ENCODE measurements around the gene PHF11.

PHF11 gene

DNA sequence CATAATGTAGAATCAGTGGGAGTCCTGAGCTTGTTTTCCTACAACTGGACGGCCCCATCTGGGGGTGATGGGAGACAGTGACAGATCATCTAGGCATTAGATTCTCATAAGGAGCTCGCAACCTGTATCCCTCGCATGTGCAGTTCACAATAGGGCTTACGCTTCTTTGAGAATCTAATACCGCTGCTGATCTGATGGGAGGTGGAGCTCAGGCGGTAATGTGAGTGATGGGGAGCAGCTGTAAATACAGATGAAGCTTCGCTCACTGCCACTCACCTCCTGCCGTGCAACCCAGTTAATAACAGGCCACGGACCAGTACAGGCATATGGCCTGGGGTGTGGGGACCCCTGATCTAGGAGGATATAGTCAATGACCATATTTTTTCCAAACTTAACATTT is 50.8 kb downstream of the PHF11 start:
- POLR2A ChIA-PET: no interaction called here
- CTCF ChIA-PET: interaction anchor here (0.5 kb wide), 1 partner anchor 22 kb away, joined by 3 read pairs; no protein-coding TSS in a partner anchor
- Histone ChIP-seq H3K4me3 (ENCODE audit: low read depth, low read length) (no peak overlapping the region), H3K36me3 (ENCODE audit: control insufficient read depth in 2 of 2, insufficient read depth in 1 of 2, low read length in 2 of 2) (peaks cover 6 to 50% of the 10 kb centered on the region in 2 experiments), H3K9me3 (ENCODE audit: control insufficient read depth, insufficient read depth, low read depth, low read length) (no peaks in the 10 kb centered on the region), H3K27ac (ENCODE audit: extremely low read depth, low read depth, low read length) (no peak overlapping the region), H3K4me1 (ENCODE audit: control insufficient read depth, insufficient read depth, low read length) (no peaks in the 10 kb centered on the region)
- peak; percentile 65; the same call in 1 of the 2 replicates for TF ChIP-seq ZNF610 (tag by site-specific recombination; IDR thresholded peaks at IDR 0.05; ENCODE audit: borderline replicate concordance)
- TF ChIP-seq ZNF214 (tag by site-specific recombination; IDR thresholded peaks at IDR 0.05; ENCODE audit: borderline replicate concordance): no peak

DNA sequence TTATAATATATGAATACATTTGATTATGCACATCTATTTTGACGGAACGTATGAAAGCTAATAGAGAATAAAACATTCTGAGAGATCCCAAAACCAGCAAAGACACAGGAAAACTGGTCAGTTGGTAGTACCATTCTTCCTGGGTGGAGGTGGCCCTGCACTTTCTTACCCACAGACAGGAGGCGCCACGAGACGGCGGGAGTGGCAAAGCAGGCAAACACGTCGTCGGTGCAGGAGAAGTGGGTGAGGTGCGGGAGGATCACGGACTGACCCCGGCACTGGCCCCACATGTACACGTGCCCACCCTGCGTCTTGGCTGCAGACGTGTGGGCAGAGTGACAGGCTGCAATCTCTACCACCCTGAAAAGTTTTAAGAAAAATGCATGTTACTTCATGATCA is 53.5 kb downstream of the PHF11 start:
- TF ChIP-seq, protein P1, sequence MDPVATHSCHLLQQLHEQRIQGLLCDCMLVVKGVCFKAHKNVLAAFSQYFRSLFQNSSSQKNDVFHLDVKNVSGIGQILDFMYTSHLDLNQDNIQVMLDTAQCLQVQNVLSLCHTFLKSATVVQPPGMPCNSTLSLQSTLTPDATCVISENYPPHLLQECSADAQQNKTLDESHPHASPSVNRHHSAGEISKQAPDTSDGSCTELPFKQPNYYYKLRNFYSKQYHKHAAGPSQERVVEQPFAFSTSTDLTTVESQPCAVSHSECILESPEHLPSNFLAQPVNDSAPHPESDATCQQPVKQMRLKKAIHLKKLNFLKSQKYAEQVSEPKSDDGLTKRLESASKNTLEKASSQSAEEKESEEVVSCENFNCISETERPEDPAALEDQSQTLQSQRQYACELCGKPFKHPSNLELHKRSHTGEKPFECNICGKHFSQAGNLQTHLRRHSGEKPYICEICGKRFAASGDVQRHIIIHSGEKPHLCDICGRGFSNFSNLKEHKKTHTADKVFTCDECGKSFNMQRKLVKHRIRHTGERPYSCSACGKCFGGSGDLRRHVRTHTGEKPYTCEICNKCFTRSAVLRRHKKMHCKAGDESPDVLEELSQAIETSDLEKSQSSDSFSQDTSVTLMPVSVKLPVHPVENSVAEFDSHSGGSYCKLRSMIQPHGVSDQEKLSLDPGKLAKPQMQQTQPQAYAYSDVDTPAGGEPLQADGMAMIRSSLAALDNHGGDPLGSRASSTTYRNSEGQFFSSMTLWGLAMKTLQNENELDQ (tag by site-specific recombination; IDR thresholded peaks at IDR 0.05; ENCODE audit: low read depth): no peak
- no peak for TF ChIP-seq ZNF132 (tag by site-specific recombination; IDR thresholded peaks at IDR 0.05; ENCODE audit: borderline replicate concordance)
- TF ChIP-seq, protein P2, sequence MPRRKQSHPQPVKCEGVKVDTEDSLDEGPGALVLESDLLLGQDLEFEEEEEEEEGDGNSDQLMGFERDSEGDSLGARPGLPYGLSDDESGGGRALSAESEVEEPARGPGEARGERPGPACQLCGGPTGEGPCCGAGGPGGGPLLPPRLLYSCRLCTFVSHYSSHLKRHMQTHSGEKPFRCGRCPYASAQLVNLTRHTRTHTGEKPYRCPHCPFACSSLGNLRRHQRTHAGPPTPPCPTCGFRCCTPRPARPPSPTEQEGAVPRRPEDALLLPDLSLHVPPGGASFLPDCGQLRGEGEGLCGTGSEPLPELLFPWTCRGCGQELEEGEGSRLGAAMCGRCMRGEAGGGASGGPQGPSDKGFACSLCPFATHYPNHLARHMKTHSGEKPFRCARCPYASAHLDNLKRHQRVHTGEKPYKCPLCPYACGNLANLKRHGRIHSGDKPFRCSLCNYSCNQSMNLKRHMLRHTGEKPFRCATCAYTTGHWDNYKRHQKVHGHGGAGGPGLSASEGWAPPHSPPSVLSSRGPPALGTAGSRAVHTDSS (tag by site-specific recombination; IDR thresholded peaks at IDR 0.05): no peak
- TF ChIP-seq, protein P3, sequence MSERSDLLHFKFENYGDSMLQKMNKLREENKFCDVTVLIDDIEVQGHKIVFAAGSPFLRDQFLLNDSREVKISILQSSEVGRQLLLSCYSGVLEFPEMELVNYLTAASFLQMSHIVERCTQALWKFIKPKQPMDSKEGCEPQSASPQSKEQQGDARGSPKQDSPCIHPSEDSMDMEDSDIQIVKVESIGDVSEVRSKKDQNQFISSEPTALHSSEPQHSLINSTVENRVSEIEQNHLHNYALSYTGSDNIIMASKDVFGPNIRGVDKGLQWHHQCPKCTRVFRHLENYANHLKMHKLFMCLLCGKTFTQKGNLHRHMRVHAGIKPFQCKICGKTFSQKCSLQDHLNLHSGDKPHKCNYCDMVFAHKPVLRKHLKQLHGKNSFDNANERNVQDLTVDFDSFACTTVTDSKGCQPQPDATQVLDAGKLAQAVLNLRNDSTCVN (tag by site-specific recombination; optimal IDR thresholded peaks at IDR 0.05): no peak
- TF ChIP-seq ZFP69B (tag by site-specific recombination; IDR thresholded peaks at IDR 0.05): no peak
- TF ChIP-seq, protein P4, sequence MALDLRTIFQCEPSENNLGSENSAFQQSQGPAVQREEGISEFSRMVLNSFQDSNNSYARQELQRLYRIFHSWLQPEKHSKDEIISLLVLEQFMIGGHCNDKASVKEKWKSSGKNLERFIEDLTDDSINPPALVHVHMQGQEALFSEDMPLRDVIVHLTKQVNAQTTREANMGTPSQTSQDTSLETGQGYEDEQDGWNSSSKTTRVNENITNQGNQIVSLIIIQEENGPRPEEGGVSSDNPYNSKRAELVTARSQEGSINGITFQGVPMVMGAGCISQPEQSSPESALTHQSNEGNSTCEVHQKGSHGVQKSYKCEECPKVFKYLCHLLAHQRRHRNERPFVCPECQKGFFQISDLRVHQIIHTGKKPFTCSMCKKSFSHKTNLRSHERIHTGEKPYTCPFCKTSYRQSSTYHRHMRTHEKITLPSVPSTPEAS (tag by site-specific recombination; IDR thresholded peaks at IDR 0.05): no peak
- TF ChIP-seq GLI2 (tag by site-specific recombination; IDR thresholded peaks at IDR 0.05; ENCODE audit: borderline replicate concordance, low read depth): no peak
- TF ChIP-seq ZNF621 (tag by site-specific recombination; IDR thresholded peaks at IDR 0.05): no peak
- TF ChIP-seq ZNF48 (tag by site-specific recombination; IDR thresholded peaks at IDR 0.05): no peak
- TF ChIP-seq ZBTB7A (tag by site-specific recombination; IDR thresholded peaks at IDR 0.05; ENCODE audit: low read depth): no peak
- no peak for TF ChIP-seq ZNF707 (tag by site-specific recombination; IDR thresholded peaks at IDR 0.05)
- TF ChIP-seq, protein P5, sequence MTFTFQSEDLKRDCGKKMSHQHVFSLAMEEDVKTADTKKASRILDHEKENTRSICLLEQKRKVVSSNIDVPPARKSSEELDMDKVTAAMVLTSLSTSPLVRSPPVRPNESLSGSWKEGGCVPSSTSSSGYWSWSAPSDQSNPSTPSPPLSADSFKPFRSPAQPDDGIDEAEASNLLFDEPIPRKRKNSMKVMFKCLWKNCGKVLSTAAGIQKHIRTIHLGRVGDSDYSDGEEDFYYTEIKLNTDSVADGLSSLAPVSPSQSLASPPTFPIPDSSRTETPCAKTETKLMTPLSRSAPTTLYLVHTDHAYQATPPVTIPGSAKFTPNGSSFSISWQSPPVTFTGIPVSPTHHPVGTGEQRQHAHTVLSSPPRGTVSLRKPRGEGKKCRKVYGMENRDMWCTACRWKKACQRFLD (tag by site-specific recombination; IDR thresholded peaks at IDR 0.05): no peak
- TF ChIP-seq, protein P6, sequence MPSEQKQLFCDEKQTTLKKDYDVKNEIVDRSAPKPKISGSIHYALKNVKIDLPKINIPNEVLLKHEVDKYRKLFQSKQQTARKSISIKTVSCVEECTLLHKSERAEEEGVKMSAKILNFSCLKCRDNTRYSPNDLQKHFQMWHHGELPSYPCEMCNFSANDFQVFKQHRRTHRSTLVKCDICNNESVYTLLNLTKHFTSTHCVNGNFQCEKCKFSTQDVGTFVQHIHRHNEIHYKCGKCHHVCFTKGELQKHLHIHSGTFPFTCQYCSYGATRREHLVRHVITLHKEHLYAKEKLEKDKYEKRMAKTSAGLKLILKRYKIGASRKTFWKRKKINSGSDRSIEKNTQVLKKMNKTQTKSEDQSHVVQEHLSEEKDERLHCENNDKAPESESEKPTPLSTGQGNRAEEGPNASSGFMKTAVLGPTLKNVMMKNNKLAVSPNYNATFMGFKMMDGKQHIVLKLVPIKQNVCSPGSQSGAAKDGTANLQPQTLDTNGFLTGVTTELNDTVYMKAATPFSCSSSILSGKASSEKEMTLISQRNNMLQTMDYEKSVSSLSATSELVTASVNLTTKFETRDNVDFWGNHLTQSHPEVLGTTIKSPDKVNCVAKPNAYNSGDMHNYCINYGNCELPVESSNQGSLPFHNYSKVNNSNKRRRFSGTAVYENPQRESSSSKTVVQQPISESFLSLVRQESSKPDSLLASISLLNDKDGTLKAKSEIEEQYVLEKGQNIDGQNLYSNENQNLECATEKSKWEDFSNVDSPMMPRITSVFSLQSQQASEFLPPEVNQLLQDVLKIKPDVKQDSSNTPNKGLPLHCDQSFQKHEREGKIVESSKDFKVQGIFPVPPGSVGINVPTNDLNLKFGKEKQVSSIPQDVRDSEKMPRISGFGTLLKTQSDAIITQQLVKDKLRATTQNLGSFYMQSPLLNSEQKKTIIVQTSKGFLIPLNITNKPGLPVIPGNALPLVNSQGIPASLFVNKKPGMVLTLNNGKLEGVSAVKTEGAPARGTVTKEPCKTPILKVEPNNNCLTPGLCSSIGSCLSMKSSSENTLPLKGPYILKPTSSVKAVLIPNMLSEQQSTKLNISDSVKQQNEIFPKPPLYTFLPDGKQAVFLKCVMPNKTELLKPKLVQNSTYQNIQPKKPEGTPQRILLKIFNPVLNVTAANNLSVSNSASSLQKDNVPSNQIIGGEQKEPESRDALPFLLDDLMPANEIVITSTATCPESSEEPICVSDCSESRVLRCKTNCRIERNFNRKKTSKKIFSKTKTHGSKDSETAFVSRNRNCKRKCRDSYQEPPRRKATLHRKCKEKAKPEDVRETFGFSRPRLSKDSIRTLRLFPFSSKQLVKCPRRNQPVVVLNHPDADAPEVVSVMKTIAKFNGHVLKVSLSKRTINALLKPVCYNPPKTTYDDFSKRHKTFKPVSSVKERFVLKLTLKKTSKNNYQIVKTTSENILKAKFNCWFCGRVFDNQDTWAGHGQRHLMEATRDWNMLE (tag by site-specific recombination; conservative IDR thresholded peaks at IDR 0.05; ENCODE audit: low read depth): no peak
- TF ChIP-seq ZNF660 (tag by site-specific recombination; IDR thresholded peaks at IDR 0.05): no peak
- no peak for TF ChIP-seq ZBTB17 (tag by site-specific recombination; IDR thresholded peaks at IDR 0.05)
- TF ChIP-seq, protein P7, sequence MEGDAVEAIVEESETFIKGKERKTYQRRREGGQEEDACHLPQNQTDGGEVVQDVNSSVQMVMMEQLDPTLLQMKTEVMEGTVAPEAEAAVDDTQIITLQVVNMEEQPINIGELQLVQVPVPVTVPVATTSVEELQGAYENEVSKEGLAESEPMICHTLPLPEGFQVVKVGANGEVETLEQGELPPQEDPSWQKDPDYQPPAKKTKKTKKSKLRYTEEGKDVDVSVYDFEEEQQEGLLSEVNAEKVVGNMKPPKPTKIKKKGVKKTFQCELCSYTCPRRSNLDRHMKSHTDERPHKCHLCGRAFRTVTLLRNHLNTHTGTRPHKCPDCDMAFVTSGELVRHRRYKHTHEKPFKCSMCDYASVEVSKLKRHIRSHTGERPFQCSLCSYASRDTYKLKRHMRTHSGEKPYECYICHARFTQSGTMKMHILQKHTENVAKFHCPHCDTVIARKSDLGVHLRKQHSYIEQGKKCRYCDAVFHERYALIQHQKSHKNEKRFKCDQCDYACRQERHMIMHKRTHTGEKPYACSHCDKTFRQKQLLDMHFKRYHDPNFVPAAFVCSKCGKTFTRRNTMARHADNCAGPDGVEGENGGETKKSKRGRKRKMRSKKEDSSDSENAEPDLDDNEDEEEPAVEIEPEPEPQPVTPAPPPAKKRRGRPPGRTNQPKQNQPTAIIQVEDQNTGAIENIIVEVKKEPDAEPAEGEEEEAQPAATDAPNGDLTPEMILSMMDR (tag by site-specific recombination; IDR thresholded peaks at IDR 0.05): no peak
- Histone ChIP-seq H3K36me3 (ENCODE audit: control insufficient read depth in 2 of 2, insufficient read depth in 1 of 2, low read length in 2 of 2) (peaks cover 3 to 50% of the 10 kb centered on the region in 2 experiments), H3K27ac (ENCODE audit: extremely low read depth, low read depth, low read length) (no peak overlapping the region), H3K4me1 (ENCODE audit: control insufficient read depth, insufficient read depth, low read length) (no peaks in the 10 kb centered on the region), H3K9me3 (ENCODE audit: control insufficient read depth, insufficient read depth, low read depth, low read length) (no peaks in the 10 kb centered on the region), H3K4me3 (ENCODE audit: low read depth, low read length) (no peak overlapping the region)
- ChIA-PET POLR2A (no interaction called here), CTCF (interaction anchor here (0.6 to 0.7 kb wide), 2 partner anchors 10 to 30 kb away, joined by 3 read pairs; no protein-coding TSS in a partner anchor)
